K562 (cell line): ENCODE measurements around the gene DNMT3L. TPM values are rescaled to one million over a fixed set of nuclear protein-coding genes. Genes with fewer than 3 reads are reported as not detected.
A peak's percentile ranks its signal among the peaks of the same experiment; 100 is the strongest.
"Not testable (repeated sequence)": the region's sequence is repeated elsewhere in the genome, so short reads cannot be mapped to it uniquely, and the experiment has no call there.

Experiments used
- ATAC-seq: fragments of 200-7000 bp; cut with Tn5 transposase; 3 replicates; pipeline ENCODE4 v1.9.1; 2020; ENCODE audit warnings: moderate library complexity
- BruUV-seq: library from RNA; stranded (reverse); fragments of 400-500 nt; replicated peaks from 2 replicates; lab custom pipeline; 2021; lab: Mats Ljungman, UMichigan
- CTCF ChIA-PET: fragments of 300-600 bp; formaldehyde crosslinking; extraction: SDS; loops from one replicate; lab custom pipeline; 2021; ENCODE audit warnings: low intra/inter-chr PET ratio; lab: Yijun Ruan, JAX
- POLR2A ChIA-PET: fragments of 300-600, 350-650 bp; sonication (Branson Sonifier 250); formaldehyde crosslinking; extraction: SDS; loops from one replicate; lab custom pipeline; 2021; ENCODE audit warnings: antibody characterized with exemption, inconsistent platforms; lab: Yijun Ruan, JAX
- DNase-seq, 4 experiments: peaks; one replicate each; pipeline versions ENCODE4 v3.0.0 to v3.0.0-alpha.2; 2011 to 2018; ENCODE audit warnings: low spot score in 3 of 4, mixed read lengths in 3 of 4; ENCODE audit errors: extremely low read depth in 1 of 4
- FAIRE-seq: peaks from 2 replicates; lab custom pipeline; 2011; peaks lifted over from hg19 to GRCh38; lab: Jason Lieb, UNC
- H2AFZ ChIP-seq: 2 replicates; pipeline ENCODE4 v1.6.0; 2011; ENCODE audit warnings: low read depth, low read length, control low read depth, inconsistent platforms
- H3K27ac ChIP-seq: fragments of 200-600 bp; 3 replicates; pipeline ENCODE4 v1.8.0; 2011; ENCODE audit warnings: low read depth, mild to moderate bottlenecking, control low read depth, inconsistent platforms, low read length, moderate library complexity, mixed read lengths; ENCODE audit errors: extremely low read depth
- H3K27me3 ChIP-seq, 2 experiments: fragments of 300-600 bp in 1 of 2; 2 replicates in 1 of 2; 3 replicates in 1 of 2; pipeline versions ENCODE4 v1.6.0 to v1.8.0; 2011; ENCODE audit warnings: inconsistent platforms in 2 of 2, low read length in 2 of 2, mild to moderate bottlenecking in 1 of 2, mixed read lengths in 1 of 2, moderate library complexity in 1 of 2; ENCODE audit not compliant: control insufficient read depth in 2 of 2, insufficient read depth in 2 of 2
- H3K36me3 ChIP-seq: fragments of 300-600 bp; 3 replicates; pipeline ENCODE4 v1.8.0; 2011; ENCODE audit warnings: mild to moderate bottlenecking, low read length, inconsistent platforms; ENCODE audit not compliant: control insufficient read depth, insufficient read depth
- H3K4me1 ChIP-seq, 2 experiments: fragments of 200-600 bp in 1 of 2; replicated peaks in 1 of 2; 2 replicates in 1 of 2; 3 replicates in 1 of 2; pipeline versions ENCODE4 v1.5.1 to v1.8.0; 2011; ENCODE audit warnings: inconsistent platforms in 2 of 2, low read length in 2 of 2, mild to moderate bottlenecking in 1 of 2, mixed read lengths in 1 of 2, moderate library complexity in 1 of 2; ENCODE audit not compliant: control insufficient read depth in 2 of 2, insufficient read depth in 2 of 2
- H3K4me2 ChIP-seq: 2 replicates; pipeline ENCODE4 v1.6.1; 2011; ENCODE audit warnings: low read length, control low read depth, inconsistent platforms, mixed read lengths; ENCODE audit not compliant: insufficient read depth
- H3K4me3 ChIP-seq: fragments of 200-600 bp; sonication (generic), shearing (Covaris generic); 2 replicates; pipeline ENCODE4 v1.5.1; 2016; ENCODE audit warnings: control low read depth, inconsistent platforms
- H3K79me2 ChIP-seq: fragments of 200-600 bp; 3 replicates; pipeline ENCODE4 v1.8.0; 2011; ENCODE audit warnings: low read length, inconsistent platforms; ENCODE audit not compliant: control insufficient read depth, insufficient read depth
- H3K9ac ChIP-seq, 2 experiments: 2 replicates each; pipeline versions ENCODE4 v1.6.0 to v1.6.1; 2011; ENCODE audit warnings: low read depth in 2 of 2, low read length in 2 of 2, control low read depth in 1 of 2, inconsistent platforms in 1 of 2, mild to moderate bottlenecking in 1 of 2, mixed read lengths in 1 of 2; ENCODE audit not compliant: insufficient read depth in 1 of 2
- H3K9me1 ChIP-seq: one replicate; pipeline ENCODE4 v1.6.0; 2011; ENCODE audit warnings: inconsistent platforms, mild to moderate bottlenecking, low read length, moderate library complexity; ENCODE audit not compliant: control insufficient read depth, insufficient read depth
- H3K9me3 ChIP-seq: replicated peaks from 2 replicates; pipeline ENCODE4 v1.5.1; 2011; ENCODE audit warnings: low read depth, low read length, inconsistent platforms; ENCODE audit not compliant: control insufficient read depth, insufficient read depth
- H4K20me1 ChIP-seq: replicated peaks from 2 replicates; pipeline ENCODE4 v1.6.1; 2011; ENCODE audit warnings: low read length, inconsistent platforms, mixed read lengths; ENCODE audit not compliant: control insufficient read depth, insufficient read depth
- CTCF ChIP-seq, 3 experiments: IDR thresholded peaks in 2 of 3; conservative IDR thresholded peaks in 1 of 3; 2 replicates each; pipeline ENCODE4 v1.5.1; 2011 to 2012; ENCODE audit warnings: low read length in 3 of 3, mild to moderate bottlenecking in 3 of 3, control low read depth in 2 of 3, improper control_type of control experiment in 1 of 3, inconsistent platforms in 1 of 3, low read depth in 1 of 3, mixed read lengths in 1 of 3, moderate library complexity in 1 of 3; ENCODE audit not compliant: insufficient read depth in 2 of 3
- RAD21 ChIP-seq, 2 experiments: fragments of 250-450 bp in 1 of 2; fragments of 450-650 bp in 1 of 2; sonication (Bioruptor Pico) in 1 of 2; formaldehyde crosslinking in 1 of 2; IDR thresholded peaks in 1 of 2; conservative IDR thresholded peaks in 1 of 2; 2 replicates each; pipeline versions ENCODE4 v1.4.0 to v1.8.0; 2020 to 2022; ENCODE audit warnings: mild to moderate bottlenecking in 2 of 2, moderate library complexity in 1 of 2
- ZNF121 ChIP-seq: sonication (generic); formaldehyde crosslinking; conservative IDR thresholded peaks from 2 replicates; pipeline ENCODE4 v1.8.0; 2022; ENCODE audit warnings: missing genetic modification reagents
- WGBS: fragments of 100-300 bp; shearing (Covaris generic); methylation state at CpG from one replicate; pipeline ENCODE4 v1.1.6; 2016; ENCODE audit warnings: low coverage, mixed read lengths; ENCODE audit not compliant: insufficient coverage; ENCODE audit errors: missing lambda C conversion rate; 5-methylcytosine and 5-hydroxymethylcytosine counted together
- in situ Hi-C: fragments of 300-500 bp; cut with MboI; formaldehyde crosslinking; loops from 4 replicates; pipeline ENCODE4 v1.15.0; 2018; ENCODE audit warnings: inconsistent platforms, mixed read lengths
- intact Hi-C: fragments of 100-400 bp; cut with micrococcal nuclease; formaldehyde crosslinking; loops from 2 replicates; pipeline ENCODE4 v1.14.2; 2022
- polyA plus RNA-seq, 8 experiments: library from polyadenylated mRNA; depleted of rRNA in 4 of 8; stranded (reverse) in 5 of 8; unstranded in 3 of 8; fragments of >200 nt; fragmentation: Nextera tagmentation in 2 of 8; fragmentation: Illumina TruSeq in 1 of 8; extraction: Ambion mirVana in 2 of 8; extraction: Trizol in 1 of 8; gene quantifications; 2 replicates each; pipeline versions ENCODE4 v1.2.1 to v1.2.3, GENCODE V29; 2011 to 2014; ENCODE audit warnings: inconsistent platforms in 1 of 8, missing spikeins in 1 of 8
- total RNA-seq, 7 experiments: library from RNA; depleted of rRNA in 6 of 7; stranded (reverse); fragments of >200 nt in 6 of 7; fragmentation: Illumina TruSeq in 2 of 7; extraction: Trizol in 2 of 7; gene quantifications; 2 replicates each; pipeline versions ENCODE4 v1.2.1 to v1.2.3, GENCODE V29; 2011 to 2021; ENCODE audit warnings: low replicate concordance in 1 of 7

The DNMT3L gene
- total and polyA plus RNA-seq, 9 of the 15 experiments (the other 6 are each of a cell fraction or from before 2014, with no cell fraction given): 0.08 TPM; not detected in 8

- H3K27me3 ChIP-seq, H3K4me2 ChIP-seq, CTCF ChIA-PET, H3K4me3 ChIP-seq, intact Hi-C loops, in situ Hi-C loops, BruUV-seq, H3K9me3 ChIP-seq, H2AFZ ChIP-seq, H3K27ac ChIP-seq: not testable (repeated sequence)
- H3K9ac ChIP-seq: peak overlapping the region in 1 of 2 experiments; percentile 71; a peak in 2 of 4 replicates
- FAIRE-seq: peak; percentile 70
- POLR2A ChIA-PET: interaction anchor here (1.8 kb wide), 1 partner anchor 13 kb away, joined by 8 read pairs; no protein-coding TSS in a partner anchor
- 81% methylated on average over 20 of the region's 23 CpGs for WGBS
- TF ChIP-seq CTCF (IDR thresholded peaks at IDR 0.05 in 2 of 3, conservative IDR thresholded peaks at IDR 0.05 in 1 of 3; ENCODE audit: insufficient read depth in 2 of 3, low read depth in 1 of 3, low read length in 3 of 3): peak; percentile 43 to 58 (median 51)
- peak in 1 of 2 experiments; percentile 35; a peak in 2 of 4 replicates for TF ChIP-seq RAD21 (CRISPR knock-in tag; conservative IDR thresholded peaks at IDR 0.05 in 1 of 2, IDR thresholded peaks at IDR 0.05 in 1 of 2)
- peak; percentile 76 for TF ChIP-seq ZNF121 (CRISPR knock-in tag)
- H4K20me1 ChIP-seq: peaks cover 39% of the 10 kb centered on the region
- peak; percentile 19; the same call in 1 of the 3 replicates for ATAC-seq
- peaks cover 13 to 78% of the 10 kb centered on the region in 2 experiments for H3K4me1 ChIP-seq
- peaks cover 11% of the 10 kb centered on the region for H3K9me1 ChIP-seq
- peaks cover 51% of the 10 kb centered on the region for H3K79me2 ChIP-seq
- peak in 1 of 4 experiments; percentile 49 for DNase-seq
- H3K36me3 ChIP-seq: peaks cover 26% of the 10 kb centered on the region; the same call in 2 of the 3 replicates
Observed at GRCh38 chr21:44302573-44303401, 41.1 kb upstream of the DNMT3L start.
